CD8-positive, alpha-beta memory T cell (primary cell): ENCODE data around the gene KDSR. TPM values are rescaled to one million over a fixed set of nuclear protein-coding genes. Genes with fewer than 3 reads are reported as not detected.

Experiments
- CTCF ChIA-PET: fragments of 350-600 bp; sonication (Branson Sonifier 250); formaldehyde crosslinking; loops from one replicate; lab custom pipeline; 2021; ENCODE audit warnings: antibody characterized with exemption; lab: Charles Lee
- POLR2A ChIA-PET: fragments of 350-600 bp; sonication (Branson Sonifier 250); formaldehyde crosslinking; loops from one replicate; lab custom pipeline; 2021; ENCODE audit warnings: antibody characterized with exemption; lab: Charles Lee
- DNase-seq, 5 donors: peaks; one replicate each; pipeline versions ENCODE4 v3.0.0 to v3.0.0-alpha.2; 2020 to 2022; ENCODE audit warnings: mixed read lengths in 1 of 5
- H3K27ac ChIP-seq: one replicate; pipeline ENCODE4 v1.7.0; 2013; ENCODE audit warnings: low read depth, mild to moderate bottlenecking, low read length, moderate library complexity
- H3K27me3 ChIP-seq: 2 replicates; pipeline ENCODE4 v1.7.0; 2013; ENCODE audit warnings: low read length, mild to moderate bottlenecking; ENCODE audit not compliant: insufficient read depth, poor library complexity, severe bottlenecking
- H3K36me3 ChIP-seq: 2 replicates; pipeline ENCODE4 v1.7.0; 2013; ENCODE audit warnings: mild to moderate bottlenecking, low read length, moderate library complexity; ENCODE audit not compliant: insufficient read depth
- H3K4me1 ChIP-seq: 2 replicates; pipeline ENCODE4 v1.7.0; 2013; ENCODE audit warnings: mild to moderate bottlenecking, low read length, moderate library complexity; ENCODE audit not compliant: insufficient read depth
- H3K4me3 ChIP-seq: 2 replicates; pipeline ENCODE4 v1.7.0; 2013; ENCODE audit warnings: mild to moderate bottlenecking, low read length
- H3K9me3 ChIP-seq: 2 replicates; pipeline ENCODE4 v1.7.0; 2013; ENCODE audit warnings: mild to moderate bottlenecking, low read length
- H3K27ac Mint-ChIP-seq, 8 donors: one replicate each; pipeline ENCODE4 v1.8.0; 2020 to 2021; ENCODE audit warnings: mixed read lengths in 8 of 8, mild to moderate bottlenecking in 6 of 8, inconsistent platforms in 3 of 8, moderate library complexity in 3 of 8
- H3K27me3 Mint-ChIP-seq, 2 donors: one replicate each; pipeline ENCODE4 v1.8.0; 2020 to 2021; ENCODE audit warnings: mixed read lengths in 2 of 2, mild to moderate bottlenecking in 1 of 2, moderate library complexity in 1 of 2
- H3K36me3 Mint-ChIP-seq, 3 donors: one replicate each; pipeline ENCODE4 v1.8.0; 2020 to 2021; ENCODE audit warnings: mixed read lengths in 3 of 3, inconsistent platforms in 1 of 3, mild to moderate bottlenecking in 1 of 3
- H3K4me1 Mint-ChIP-seq, 3 donors: one replicate each; pipeline ENCODE4 v1.8.0; 2020 to 2021; ENCODE audit warnings: mixed read lengths in 3 of 3, inconsistent platforms in 1 of 3, mild to moderate bottlenecking in 1 of 3
- H3K4me3 Mint-ChIP-seq, 7 donors: one replicate each; pipeline ENCODE4 v1.8.0; 2020 to 2021; ENCODE audit warnings: mixed read lengths in 7 of 7, mild to moderate bottlenecking in 6 of 7, moderate library complexity in 4 of 7, inconsistent platforms in 2 of 7
- H3K9me3 Mint-ChIP-seq, 5 donors: one replicate each; pipeline ENCODE4 v1.8.0; 2020 to 2022; ENCODE audit warnings: mixed read lengths in 5 of 5, mild to moderate bottlenecking in 3 of 5, moderate library complexity in 2 of 5, inconsistent platforms in 1 of 5
- polyA plus RNA-seq: library from polyadenylated mRNA; unstranded; fragments of 300-500 nt; fragmentation: Illumina TruSeq; gene quantifications from one replicate; pipeline ENCODE4 v1.2.3, GENCODE V29; 2021
- total RNA-seq, 2 experiments: library from RNA; stranded (reverse); gene quantifications; one replicate each; pipeline ENCODE4 v1.2.3, GENCODE V29; 2021

The KDSR gene
- total and polyA plus RNA-seq, 3 experiments from 2014 or later, result 52.1 to 103 (median 55.3) TPM

- peak overlapping the region in 6 of 7 donors; percentile 53 to 82 (median 75) for H3K4me3 Mint-ChIP-seq
- H3K4me1 Mint-ChIP-seq, result peaks cover 17 to 29% (median 29%) of the 10 kb centered on the region in 3 donors
- peak overlapping the region; percentile 21 to 94 (median 78) for H3K27ac Mint-ChIP-seq
- Histone ChIP-seq H3K9me3 (no peaks in the 10 kb centered on the region), H3K27me3 (no peaks in the 10 kb centered on the region), H3K36me3 (peaks cover 18% of the 10 kb centered on the region), H3K4me3 (no peak overlapping the region), H3K4me1 (no peaks in the 10 kb centered on the region), H3K27ac (no peak overlapping the region)
- ChIA-PET POLR2A (no interaction called here), CTCF (no interaction called here)
- no peaks in the 10 kb centered on the region for H3K9me3 Mint-ChIP-seq
- no peak for DNase-seq
- no peaks in the 10 kb centered on the region for H3K27me3 Mint-ChIP-seq
- peaks cover 18 to 83% (median 23%) of the 10 kb centered on the region in 3 donors for H3K36me3 Mint-ChIP-seq
These were observed 32.3 kb upstream of the KDSR start for GRCh38 chr18:63399300-63399699.

- Histone ChIP-seq H3K9me3 (no peaks in the 10 kb centered on the region), H3K4me1 (no peaks in the 10 kb centered on the region), H3K36me3 (peaks cover 14% of the 10 kb centered on the region), H3K27ac (no peak overlapping the region), H3K4me3 (no peak overlapping the region), H3K27me3 (no peaks in the 10 kb centered on the region)
- no peaks in the 10 kb centered on the region for H3K27me3 Mint-ChIP-seq
- no peak overlapping the region for H3K4me3 Mint-ChIP-seq
- DNase-seq, result no peak
- POLR2A ChIA-PET, result no interaction called here
- peaks cover 7 to 78% (median 10%) of the 10 kb centered on the region in 3 donors for H3K36me3 Mint-ChIP-seq
- peak overlapping the region in 2 of 8 donors; percentile 50 to 61 for H3K27ac Mint-ChIP-seq
- H3K9me3 Mint-ChIP-seq, result no peaks in the 10 kb centered on the region
- CTCF ChIA-PET, result no interaction called here
- peaks cover 15 to 25% (median 25%) of the 10 kb centered on the region in 3 donors for H3K4me1 Mint-ChIP-seq
These were observed 30.3 kb upstream of the KDSR start for GRCh38 chr18:63397349-63397748.

GRCh38 chr18:63395503-63395902, 28.5 kb upstream of the KDSR start:
- Histone ChIP-seq H3K9me3 (no peaks in the 10 kb centered on the region), H3K27ac (no peak overlapping the region), H3K27me3 (no peaks in the 10 kb centered on the region), H3K4me1 (no peaks in the 10 kb centered on the region), H3K36me3 (peaks cover 17% of the 10 kb centered on the region), H3K4me3 (no peak overlapping the region)
- ChIA-PET POLR2A (no interaction called here), CTCF (interaction anchor here (0.7 to 1.6 kb wide), 2 partner anchors 19 to 22 kb away, joined by 3 read pairs; no protein-coding TSS in a partner anchor)
- DNase-seq, result no peak
- Mint-ChIP-seq H3K27me3 (no peaks in the 10 kb centered on the region), H3K27ac (peak overlapping the region in 2 of 8 donors; percentile 29 to 47), H3K36me3 (peaks cover 6 to 76% (median 13%) of the 10 kb centered on the region in 3 donors), H3K4me3 (no peak overlapping the region), H3K9me3 (no peaks in the 10 kb centered on the region), H3K4me1 (peaks cover 10 to 18% (median 17%) of the 10 kb centered on the region in 3 donors)

- Mint-ChIP-seq H3K4me1 (peaks cover 5 to 12% (median 11%) of the 10 kb centered on the region in 3 donors), H3K9me3 (no peaks in the 10 kb centered on the region), H3K4me3 (no peak overlapping the region), H3K27ac (peak overlapping the region in 1 of 8 donors; percentile 32), H3K27me3 (no peaks in the 10 kb centered on the region), H3K36me3 (peaks cover 6 to 73% (median 13%) of the 10 kb centered on the region in 3 donors)
- H3K9me3 ChIP-seq, result no peaks in the 10 kb centered on the region
- H3K36me3 ChIP-seq, result peaks cover 17% of the 10 kb centered on the region
- H3K4me1 ChIP-seq, result no peaks in the 10 kb centered on the region
- ChIA-PET POLR2A (no interaction called here), CTCF (interaction anchor here (0.7 to 1.6 kb wide), 2 partner anchors 20 to 22 kb away, joined by 3 read pairs; no protein-coding TSS in a partner anchor)
- H3K27ac ChIP-seq, result no peak overlapping the region
- no peak overlapping the region for H3K4me3 ChIP-seq
- H3K27me3 ChIP-seq, result no peaks in the 10 kb centered on the region
- DNase-seq, result no peak
These were observed 27.9 kb upstream of the KDSR start for GRCh38 chr18:63394954-63395353.

GRCh38 chr18:63387861-63388260, 20.9 kb upstream of the KDSR start:
- Mint-ChIP-seq H3K9me3 (peaks cover 0 to under 1% (median 0%) of the 10 kb centered on the region in 5 donors), H3K4me3 (no peak overlapping the region), H3K36me3 (peaks cover 5 to 43% (median 17%) of the 10 kb centered on the region in 3 donors), H3K27ac (peak overlapping the region in 2 of 8 donors; percentile 0 to 32), H3K27me3 (no peaks in the 10 kb centered on the region), H3K4me1 (no peaks in the 10 kb centered on the region)
- ChIA-PET CTCF (no interaction called here), POLR2A (interaction anchor here (0.6 kb wide), 1 partner anchor 290 kb away, joined by 3 read pairs; no protein-coding TSS in a partner anchor)
- no peak for DNase-seq
- Histone ChIP-seq H3K27me3 (no peaks in the 10 kb centered on the region), H3K4me1 (no peaks in the 10 kb centered on the region), H3K27ac (no peak overlapping the region), H3K36me3 (peaks cover 12% of the 10 kb centered on the region), H3K9me3 (no peaks in the 10 kb centered on the region), H3K4me3 (no peak overlapping the region)

GRCh38 chr18:63382843-63383242, 15.8 kb upstream of the KDSR start:
- Histone ChIP-seq H3K27me3 (no peaks in the 10 kb centered on the region), H3K36me3 (no peaks in the 10 kb centered on the region), H3K9me3 (no peaks in the 10 kb centered on the region), H3K27ac (no peak overlapping the region), H3K4me3 (no peak overlapping the region), H3K4me1 (no peaks in the 10 kb centered on the region)
- H3K4me3 Mint-ChIP-seq, result no peak overlapping the region
- POLR2A ChIA-PET, result no interaction called here
- peaks cover 0 to 4% (median 0%) of the 10 kb centered on the region in 5 donors for H3K9me3 Mint-ChIP-seq
- H3K4me1 Mint-ChIP-seq, result peaks cover 7 to 15% (median 14%) of the 10 kb centered on the region in 3 donors
- no peak overlapping the region for H3K27ac Mint-ChIP-seq
- no peak for DNase-seq
- peaks cover 5 to 11% (median 8%) of the 10 kb centered on the region in 3 donors for H3K36me3 Mint-ChIP-seq
- CTCF ChIA-PET, result no interaction called here
- no peaks in the 10 kb centered on the region for H3K27me3 Mint-ChIP-seq

GRCh38 chr18:63379639-63379962, 12.6 kb upstream of the KDSR start:
- Histone ChIP-seq H3K27me3 (no peaks in the 10 kb centered on the region), H3K4me1 (no peaks in the 10 kb centered on the region), H3K36me3 (no peaks in the 10 kb centered on the region), H3K27ac (no peak overlapping the region), H3K4me3 (no peak overlapping the region), H3K9me3 (no peaks in the 10 kb centered on the region)
- Mint-ChIP-seq H3K27ac (peak overlapping the region in 1 of 8 donors; percentile 8), H3K4me1 (peaks cover 14 to 25% (median 17%) of the 10 kb centered on the region in 3 donors), H3K4me3 (no peak overlapping the region), H3K27me3 (no peaks in the 10 kb centered on the region), H3K9me3 (peaks cover 0 to 5% (median 3%) of the 10 kb centered on the region in 5 donors), H3K36me3 (peaks cover 5 to 8% (median 8%) of the 10 kb centered on the region in 3 donors)
- ChIA-PET POLR2A (no interaction called here), CTCF (no interaction called here)
- no peak for DNase-seq

- H3K4me3 Mint-ChIP-seq, result peak overlapping the region in 5 of 7 donors; percentile 7 to 51 (median 30)
- no peaks in the 10 kb centered on the region for H3K4me1 ChIP-seq
- no peaks in the 10 kb centered on the region for H3K36me3 ChIP-seq
- CTCF ChIA-PET, result no interaction called here
- no peaks in the 10 kb centered on the region for H3K9me3 ChIP-seq
- no peak overlapping the region for H3K4me3 ChIP-seq
- peak overlapping the region in 6 of 8 donors; percentile 12 to 88 (median 56) for H3K27ac Mint-ChIP-seq
- no peak overlapping the region for H3K27ac ChIP-seq
- H3K27me3 ChIP-seq, result no peaks in the 10 kb centered on the region
- POLR2A ChIA-PET, result interaction anchor here (0.7 to 1.2 kb wide), 2 partner anchors 13 to 169 kb away, joined by 3 to 4 read pairs; no protein-coding TSS in a partner anchor
- no peak for DNase-seq
- peaks cover 5 to 8% (median 8%) of the 10 kb centered on the region in 3 donors for H3K36me3 Mint-ChIP-seq
- no peaks in the 10 kb centered on the region for H3K27me3 Mint-ChIP-seq
- H3K9me3 Mint-ChIP-seq, result peaks cover 0 to 5% (median 3%) of the 10 kb centered on the region in 5 donors
- H3K4me1 Mint-ChIP-seq, result peaks cover 14 to 25% (median 17%) of the 10 kb centered on the region in 3 donors
These were observed 12.1 kb upstream of the KDSR start for GRCh38 chr18:63378919-63379638.
